Naive B cell (primary cell): ENCODE data around the gene HTD2. TPM values are rescaled to one million over a fixed set of nuclear protein-coding genes. Genes with fewer than 3 reads are reported as not detected.
"Not testable (repeated sequence)": the region's sequence is repeated elsewhere in the genome, so short reads cannot be mapped to it uniquely, and the experiment has no call there.

Source experiments
- ATAC-seq, 2 donors: fragments of 150-1000 bp; cut with Tn5 transposase; 2 replicates each; pipeline ENCODE4 v1.10.0; 2021; ENCODE audit warnings: low read depth in 2 of 2, mild to moderate bottlenecking in 2 of 2, moderate library complexity in 2 of 2
- DNase-seq: peaks from one replicate; pipeline ENCODE4 v3.0.0; 2022
- H3K27ac Mint-ChIP-seq, 6 donors: one replicate each; pipeline ENCODE4 v1.8.0; 2020 to 2022; ENCODE audit warnings: mild to moderate bottlenecking in 6 of 6, mixed read lengths in 6 of 6, moderate library complexity in 5 of 6, inconsistent platforms in 2 of 6
- H3K27me3 Mint-ChIP-seq, 3 donors: one replicate each; pipeline ENCODE4 v1.8.0; 2021 to 2022; ENCODE audit warnings: mixed read lengths in 3 of 3, mild to moderate bottlenecking in 1 of 3
- H3K36me3 Mint-ChIP-seq, 2 donors: one replicate each; pipeline ENCODE4 v1.8.0; 2020 to 2022; ENCODE audit warnings: mixed read lengths in 2 of 2, inconsistent platforms in 1 of 2, mild to moderate bottlenecking in 1 of 2
- H3K4me1 Mint-ChIP-seq, 3 donors: one replicate each; pipeline ENCODE4 v1.8.0; 2020 to 2022; ENCODE audit warnings: mixed read lengths in 3 of 3, inconsistent platforms in 1 of 3, mild to moderate bottlenecking in 1 of 3, moderate library complexity in 1 of 3
- H3K4me3 Mint-ChIP-seq, 8 donors: one replicate each; pipeline ENCODE4 v1.8.0; 2020 to 2022; ENCODE audit warnings: mild to moderate bottlenecking in 8 of 8, mixed read lengths in 8 of 8, moderate library complexity in 8 of 8, inconsistent platforms in 2 of 8
- H3K9me3 Mint-ChIP-seq, 7 donors: one replicate each; pipeline ENCODE4 v1.8.0; 2020 to 2022; ENCODE audit warnings: mixed read lengths in 7 of 7, mild to moderate bottlenecking in 5 of 7, inconsistent platforms in 2 of 7, moderate library complexity in 1 of 7
- polyA plus RNA-seq, 6 donors: library from polyadenylated mRNA; unstranded; fragments of 300-500 nt; fragmentation: Illumina TruSeq; gene quantifications; one replicate each; pipeline ENCODE4 v1.2.3, GENCODE V29; 2021; ENCODE audit warnings: low read depth in 6 of 6

The HTD2 gene
- polyA plus RNA-seq, 6 donors from 2014 or later, result 5.7 to 26.9 (median 18.6) TPM

DNA sequence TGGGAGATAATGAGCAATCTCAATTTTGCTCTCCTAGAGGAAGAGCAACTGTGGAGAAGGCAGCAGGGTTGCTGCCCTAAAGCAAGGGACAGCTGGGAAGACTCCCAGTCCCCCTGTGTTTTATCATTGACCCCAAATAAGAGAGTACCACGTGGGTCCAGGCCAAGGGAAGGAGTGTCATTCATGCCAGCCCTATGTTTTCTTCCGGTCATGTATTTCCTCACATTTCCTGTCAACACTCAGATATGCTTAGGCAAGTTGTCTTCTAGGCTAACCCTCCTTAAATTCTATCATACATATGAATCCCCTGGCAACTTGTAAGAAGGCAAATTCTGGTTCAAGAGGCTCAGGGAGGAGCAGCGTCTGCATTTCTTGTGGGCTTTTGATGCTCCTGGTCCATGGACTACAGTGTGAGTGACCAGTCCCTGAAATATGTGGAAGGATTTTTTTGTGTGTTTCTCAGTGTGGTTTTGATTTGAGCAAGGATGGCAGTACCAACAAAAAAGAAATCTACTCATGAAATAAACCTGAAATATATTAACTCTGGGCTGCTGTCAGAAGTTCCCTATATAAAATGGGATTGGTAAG, 32.2 kb upstream of the HTD2 start:
- H3K27ac Mint-ChIP-seq, result no peak overlapping the region
- H3K4me3 Mint-ChIP-seq, result no peak overlapping the region
- no peak for DNase-seq
- peaks cover 27 to 31% of the 10 kb centered on the region in 2 donors for H3K36me3 Mint-ChIP-seq
- H3K27me3 Mint-ChIP-seq, result no peaks in the 10 kb centered on the region
- H3K4me1 Mint-ChIP-seq, result no peaks in the 10 kb centered on the region
- H3K9me3 Mint-ChIP-seq, result peaks cover 0 to 9% (median 2%) of the 10 kb centered on the region in 7 donors
- ATAC-seq, result no peak

DNA sequence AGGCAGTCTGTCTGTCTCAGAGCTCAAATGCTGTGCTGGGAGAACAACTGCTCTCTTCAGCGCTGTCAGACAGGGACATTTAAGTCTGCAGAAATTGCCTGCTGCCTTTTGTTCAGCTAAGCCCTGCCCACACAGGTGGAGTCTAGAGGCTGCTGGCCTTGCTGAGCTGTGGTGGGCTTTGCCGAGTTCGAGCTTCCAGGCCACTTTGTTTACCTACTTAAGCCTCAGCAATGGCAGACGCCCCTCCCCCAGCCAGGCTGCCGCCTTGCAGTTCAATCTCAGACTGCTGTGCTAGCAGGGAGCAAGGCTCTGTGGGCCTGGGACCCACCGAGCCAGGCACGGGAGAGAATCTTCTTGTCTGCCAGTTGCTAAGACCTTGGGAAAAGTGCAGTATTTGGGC, 25.3 kb upstream of the HTD2 start:
- Mint-ChIP-seq H3K9me3 (peaks cover 0 to 5% (median 0%) of the 10 kb centered on the region in 7 donors), H3K27me3 (no peaks in the 10 kb centered on the region), H3K4me1 (peaks cover 0 to 10% (median 0%) of the 10 kb centered on the region in 3 donors), H3K27ac (no peak overlapping the region), H3K4me3 (no peak overlapping the region), H3K36me3 (peaks cover 13 to 37% of the 10 kb centered on the region in 2 donors)
- ATAC-seq, result no peak
- no peak for DNase-seq

DNA sequence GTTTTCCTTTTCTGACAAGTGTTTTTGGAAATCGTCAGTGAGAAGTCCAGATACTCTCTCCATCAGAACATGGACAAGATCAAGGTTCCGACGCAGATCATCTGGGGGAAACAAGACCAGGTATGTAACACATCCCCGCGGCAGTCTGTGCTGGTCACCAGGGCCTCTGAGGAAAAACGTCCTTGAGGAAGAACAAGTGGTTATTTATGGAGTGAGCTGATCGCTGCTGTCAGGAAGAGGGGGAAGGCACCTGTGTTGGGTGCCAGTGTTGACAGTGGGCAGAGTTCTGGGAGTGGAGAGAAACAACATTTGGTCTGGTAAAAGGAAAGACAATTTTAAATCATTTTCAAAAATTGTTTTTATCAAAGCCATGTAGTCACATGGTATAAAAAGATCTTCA, 21.0 kb upstream of the HTD2 start:
- H3K4me1 Mint-ChIP-seq, result peaks cover 0 to 10% (median 3%) of the 10 kb centered on the region in 3 donors
- H3K27me3 Mint-ChIP-seq, result no peaks in the 10 kb centered on the region
- H3K36me3 Mint-ChIP-seq, result peaks cover 15 to 31% of the 10 kb centered on the region in 2 donors
- peak overlapping the region in 1 of 8 donors; percentile 70 for H3K4me3 Mint-ChIP-seq
- H3K9me3 Mint-ChIP-seq, result no peaks in the 10 kb centered on the region
- no peak for ATAC-seq
- peak overlapping the region in 1 of 6 donors; percentile 69 for H3K27ac Mint-ChIP-seq
- no peak for DNase-seq

DNA sequence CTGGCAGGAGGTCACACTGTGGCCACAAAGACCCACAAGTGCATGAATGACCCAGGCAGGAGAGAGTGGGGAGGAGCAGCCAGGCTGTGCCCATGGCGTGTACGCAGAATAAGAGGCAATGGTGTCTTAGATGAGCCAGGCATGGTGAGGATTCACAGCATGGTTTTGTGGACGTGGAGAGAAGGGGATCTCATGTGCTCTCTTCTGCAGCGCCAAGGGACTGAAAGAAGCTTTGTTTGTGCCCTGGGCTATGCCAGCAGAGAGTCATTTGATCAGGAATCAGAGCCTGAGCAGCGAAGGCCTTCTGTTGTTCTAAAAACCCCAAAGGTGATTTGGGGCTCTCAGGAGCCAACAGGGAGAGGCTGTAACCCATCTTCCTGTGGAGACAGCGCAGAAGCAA, 19.0 kb upstream of the HTD2 start:
- no peak overlapping the region for H3K4me3 Mint-ChIP-seq
- DNase-seq, result no peak
- H3K27me3 Mint-ChIP-seq, result no peaks in the 10 kb centered on the region
- peak overlapping the region in 2 of 6 donors; percentile 47 to 60 for H3K27ac Mint-ChIP-seq
- H3K36me3 Mint-ChIP-seq, result peaks cover 15 to 19% of the 10 kb centered on the region in 2 donors
- no peaks in the 10 kb centered on the region for H3K9me3 Mint-ChIP-seq
- H3K4me1 Mint-ChIP-seq, result peaks cover 0 to 6% (median 3%) of the 10 kb centered on the region in 3 donors
- ATAC-seq, result no peak

DNA sequence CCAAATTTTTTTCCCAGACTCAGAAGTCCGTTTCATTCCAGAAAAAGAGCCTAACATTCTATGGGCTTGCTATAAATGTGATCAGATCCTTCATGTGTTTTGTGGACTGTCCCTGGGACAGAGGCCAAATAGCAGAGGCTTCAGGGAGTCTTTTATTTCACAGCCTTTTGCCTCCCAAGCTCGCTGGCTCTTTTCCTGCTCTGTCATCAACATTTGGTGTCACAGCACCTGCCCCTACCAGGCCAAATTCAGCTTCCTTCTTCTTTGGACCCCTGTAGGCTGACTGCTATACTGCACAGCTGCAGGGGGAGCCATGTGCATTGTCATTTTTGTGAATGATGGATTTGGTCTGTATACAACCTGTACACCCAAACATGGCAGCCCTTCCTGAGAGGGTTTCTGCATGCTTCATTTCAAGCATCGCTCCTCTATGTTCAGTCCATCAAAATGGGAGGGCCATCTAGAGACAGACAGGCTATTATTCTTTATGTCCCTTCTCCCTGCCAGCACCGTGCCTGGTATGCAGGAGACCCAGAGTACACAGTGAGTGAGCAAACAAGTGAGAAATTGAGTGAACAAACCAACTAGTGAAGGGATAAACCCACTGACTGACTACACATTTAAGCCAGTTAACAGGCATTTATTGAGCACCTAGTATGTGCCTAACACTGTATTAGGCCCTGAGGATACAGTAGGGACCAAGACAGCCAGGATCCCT, 18.1 kb upstream of the HTD2 start:
- Mint-ChIP-seq H3K9me3 (no peaks in the 10 kb centered on the region), H3K27me3 (no peaks in the 10 kb centered on the region), H3K36me3 (peaks cover 14 to 15% of the 10 kb centered on the region in 2 donors), H3K4me1 (peaks cover 0 to 5% (median 3%) of the 10 kb centered on the region in 3 donors), H3K27ac (no peak overlapping the region), H3K4me3 (no peak overlapping the region)
- no peak for ATAC-seq
- DNase-seq, result no peak

DNA sequence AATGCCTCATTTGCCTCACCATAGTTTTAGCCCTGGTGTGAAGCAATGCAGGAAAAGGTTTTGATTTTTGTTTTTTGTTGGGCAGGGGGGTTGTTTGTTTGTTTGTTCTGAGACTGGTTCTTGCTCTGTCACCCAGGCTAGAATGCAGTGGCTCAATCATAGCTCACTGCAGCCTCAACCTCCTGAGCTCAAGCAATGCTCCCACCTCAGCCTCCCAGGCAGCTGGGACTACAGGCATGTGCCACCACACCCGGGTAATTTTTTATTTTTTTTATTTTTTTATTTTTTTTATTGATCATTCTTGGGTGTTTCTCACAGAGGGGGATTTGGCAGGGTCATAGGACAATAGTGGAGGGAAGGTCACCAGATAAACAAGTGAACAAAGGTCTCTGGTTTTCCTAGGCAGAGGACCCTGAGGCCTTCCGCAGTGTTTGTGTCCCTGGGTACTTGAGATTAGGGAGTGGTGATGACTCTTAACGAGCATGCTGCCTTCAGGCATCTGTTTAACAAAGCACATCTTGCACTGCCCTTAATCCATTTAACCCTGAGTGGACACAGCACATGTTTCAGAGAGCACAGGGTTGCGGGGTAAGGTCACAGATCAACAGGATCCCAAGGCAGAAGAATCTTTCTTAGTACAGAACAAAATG, 17.2 kb upstream of the HTD2 start:
- H3K36me3 Mint-ChIP-seq, result peaks cover 14 to 15% of the 10 kb centered on the region in 2 donors
- not testable (repeated sequence) for H3K9me3 Mint-ChIP-seq, H3K27me3 Mint-ChIP-seq, DNase-seq, H3K4me3 Mint-ChIP-seq, ATAC-seq, H3K27ac Mint-ChIP-seq, H3K4me1 Mint-ChIP-seq

DNA sequence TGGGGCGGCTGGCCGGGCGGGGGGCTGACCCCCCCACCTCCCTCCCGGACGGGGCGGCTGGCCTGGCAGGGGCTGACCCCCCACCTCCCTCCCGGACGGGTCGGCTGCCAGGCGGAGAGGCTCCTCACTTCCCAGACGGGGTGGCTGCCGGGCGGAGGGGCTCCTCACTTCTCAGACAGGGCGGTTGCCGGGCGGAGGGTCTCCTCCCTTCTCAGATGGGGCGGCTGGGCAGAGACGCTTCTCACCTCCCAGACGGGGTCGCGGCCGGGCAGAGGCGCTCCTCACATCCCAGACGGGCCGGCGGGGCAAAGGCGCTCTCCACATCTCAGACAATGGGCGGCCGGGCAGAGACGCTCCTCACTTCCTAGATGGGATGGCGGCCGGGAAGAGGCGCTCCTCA, 15.9 kb upstream of the HTD2 start:
- ATAC-seq, H3K27ac Mint-ChIP-seq, H3K36me3 Mint-ChIP-seq, H3K27me3 Mint-ChIP-seq, H3K9me3 Mint-ChIP-seq, H3K4me3 Mint-ChIP-seq, H3K4me1 Mint-ChIP-seq, DNase-seq: not testable (repeated sequence)

DNA sequence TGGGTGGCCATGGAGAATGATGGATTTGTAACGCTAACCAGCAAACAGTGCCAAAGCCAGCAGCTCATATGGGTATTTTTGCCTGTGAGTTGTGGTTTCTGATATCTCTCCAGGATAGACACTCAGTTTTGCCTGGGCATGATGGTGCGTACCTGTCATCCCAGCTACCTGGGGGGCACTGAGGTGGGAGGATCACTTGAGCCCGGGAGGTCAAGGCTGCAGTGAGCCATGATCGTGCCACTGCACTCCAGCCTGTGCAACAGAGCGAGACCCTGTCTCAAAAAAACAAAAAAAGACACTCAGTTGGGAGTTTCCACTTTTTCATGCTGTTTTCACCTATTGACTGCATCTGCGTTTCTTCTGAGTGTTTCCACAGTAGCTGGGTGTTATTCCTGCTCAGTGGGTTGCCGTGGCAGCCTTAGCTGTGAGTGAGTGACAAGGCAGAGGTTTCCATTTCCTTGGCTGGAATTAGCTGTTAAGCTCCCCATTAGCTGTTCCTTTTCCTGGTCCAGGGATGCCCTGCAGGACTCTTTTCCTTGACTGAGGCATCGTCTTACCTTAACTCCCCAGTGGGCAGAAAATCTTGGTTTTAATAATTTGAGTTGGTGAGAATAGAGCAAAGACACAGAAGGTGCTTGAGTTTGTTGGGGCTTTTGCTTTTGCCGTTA, 14.5 kb upstream of the HTD2 start:
- DNase-seq (no peak), ATAC-seq (no peak)
- peaks cover 0 to 3% (median 0%) of the 10 kb centered on the region in 3 donors for H3K4me1 Mint-ChIP-seq
- peaks cover 0 to 4% (median 0%) of the 10 kb centered on the region in 7 donors for H3K9me3 Mint-ChIP-seq
- peak overlapping the region in 5 of 6 donors; percentile 1 to 77 (median 47) for H3K27ac Mint-ChIP-seq
- H3K4me3 Mint-ChIP-seq, result peak overlapping the region in 2 of 8 donors; percentile 29 to 42
- peaks cover 7 to 9% of the 10 kb centered on the region in 2 donors for H3K36me3 Mint-ChIP-seq
- no peaks in the 10 kb centered on the region for H3K27me3 Mint-ChIP-seq

DNA sequence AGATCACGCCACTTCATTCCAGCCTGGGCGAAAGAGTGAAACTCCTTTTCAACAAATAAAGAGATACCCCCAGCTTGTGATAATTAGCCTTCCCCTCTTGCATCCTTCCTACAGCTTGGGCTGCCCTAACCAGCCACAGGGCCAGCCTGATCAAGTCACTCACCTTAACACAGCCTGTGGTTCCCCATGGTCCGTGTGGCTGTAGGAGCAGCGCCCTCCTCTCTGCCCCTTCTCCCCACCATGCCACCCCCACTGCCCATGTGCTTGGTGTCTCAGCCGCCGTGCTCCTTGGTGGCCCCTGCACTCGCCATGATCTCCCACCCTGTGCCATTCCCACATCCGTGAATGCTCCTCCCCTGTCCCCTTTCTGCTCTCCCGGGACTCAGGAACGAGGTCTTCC, 13.5 kb upstream of the HTD2 start:
- Mint-ChIP-seq H3K4me1 (peaks cover 0 to 3% (median 0%) of the 10 kb centered on the region in 3 donors), H3K27ac (peak overlapping the region in 3 of 6 donors; percentile 58 to 87 (median 60)), H3K27me3 (no peaks in the 10 kb centered on the region), H3K36me3 (peaks cover 7% of the 10 kb centered on the region in 2 donors), H3K4me3 (no peak overlapping the region), H3K9me3 (peaks cover 0 to 4% (median 0%) of the 10 kb centered on the region in 7 donors)
- ATAC-seq (no peak), DNase-seq (no peak)

DNA sequence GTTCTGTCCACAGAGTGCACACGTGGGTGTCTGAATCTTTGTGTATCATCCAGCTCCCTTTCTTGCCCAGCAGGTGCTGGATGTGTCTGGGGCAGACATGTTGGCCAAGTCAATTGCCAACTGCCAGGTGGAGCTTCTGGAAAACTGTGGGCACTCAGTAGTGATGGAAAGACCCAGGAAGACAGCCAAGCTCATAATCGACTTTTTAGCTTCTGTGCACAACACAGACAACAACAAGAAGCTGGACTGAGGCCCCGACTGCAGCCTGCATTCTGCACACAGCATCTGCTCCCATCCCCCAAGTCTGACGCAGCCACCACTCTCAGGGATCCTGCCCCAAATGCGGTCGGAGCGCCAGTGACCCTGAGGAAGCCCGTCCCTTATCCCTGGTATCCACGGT, 12.8 kb upstream of the HTD2 start:
- ATAC-seq (no peak), DNase-seq (no peak)
- H3K27ac Mint-ChIP-seq, result peak overlapping the region in 2 of 6 donors; percentile 60 to 79

DNA sequence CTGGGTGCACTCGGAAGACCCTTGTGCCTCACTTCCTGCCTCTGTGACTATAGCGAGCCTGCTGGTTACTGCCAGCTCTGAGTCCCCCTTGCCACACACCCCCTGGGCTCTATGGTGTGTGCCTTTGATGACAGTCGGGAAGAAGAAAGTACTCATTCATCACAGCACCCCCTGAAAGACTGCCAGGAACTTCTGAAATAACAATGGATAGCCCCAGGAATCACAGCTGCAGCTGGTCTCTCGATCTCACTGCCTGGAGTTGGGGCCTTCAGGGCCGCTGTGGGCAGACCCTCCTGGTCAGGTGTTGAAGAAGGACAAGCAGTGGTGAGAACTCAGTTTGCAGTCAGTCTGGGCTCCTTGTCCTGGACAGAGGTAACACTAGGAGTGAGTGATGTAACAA, 10.1 kb upstream of the HTD2 start:
- Mint-ChIP-seq H3K27ac (peak overlapping the region in 1 of 6 donors; percentile 21), H3K27me3 (peaks cover 0 to 4% (median 3%) of the 10 kb centered on the region in 3 donors), H3K9me3 (peaks cover 0 to 5% (median 2%) of the 10 kb centered on the region in 7 donors), H3K4me1 (peaks cover 0 to 2% (median 0%) of the 10 kb centered on the region in 3 donors), H3K36me3 (peaks cover 0 to 3% of the 10 kb centered on the region in 2 donors), H3K4me3 (no peak overlapping the region)
- DNase-seq (no peak), ATAC-seq (no peak)

More for the DNA sequence above, 12.8 kb upstream of the HTD2 start:
- Mint-ChIP-seq H3K36me3 (peaks cover under 1% of the 10 kb centered on the region in 2 donors), H3K27me3 (no peaks in the 10 kb centered on the region), H3K9me3 (peaks cover 0 to 4% (median 0%) of the 10 kb centered on the region in 7 donors), H3K4me1 (no peaks in the 10 kb centered on the region), H3K4me3 (no peak overlapping the region)

DNA sequence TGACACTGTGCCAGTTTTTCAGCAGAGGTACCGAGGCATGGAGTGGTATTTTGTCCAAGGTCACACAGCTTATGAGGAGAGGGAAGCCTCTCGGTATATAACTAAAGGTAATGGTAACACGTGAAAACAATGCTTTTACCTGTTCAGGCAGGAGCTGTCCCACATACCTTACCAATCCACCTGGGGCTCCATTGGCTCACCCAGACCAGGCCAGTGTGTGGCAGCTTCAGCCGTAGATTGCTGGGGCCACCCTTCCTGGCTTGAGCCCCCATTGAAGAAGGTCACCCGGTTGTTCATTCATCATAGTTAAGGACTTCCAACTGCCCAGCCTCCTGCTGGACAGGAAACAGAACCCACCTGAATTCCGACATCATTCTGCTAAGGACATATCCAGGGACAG, 9.5 kb upstream of the HTD2 start:
- Mint-ChIP-seq H3K9me3 (peaks cover 0 to 8% (median 7%) of the 10 kb centered on the region in 7 donors), H3K36me3 (peaks cover 0 to 9% of the 10 kb centered on the region in 2 donors), H3K4me3 (no peak overlapping the region), H3K27ac (peak overlapping the region in 1 of 6 donors; percentile 58), H3K27me3 (peaks cover 0 to 9% (median 8%) of the 10 kb centered on the region in 3 donors), H3K4me1 (peaks cover 0 to 2% (median 0%) of the 10 kb centered on the region in 3 donors)
- no peak for ATAC-seq
- DNase-seq, result no peak

DNA sequence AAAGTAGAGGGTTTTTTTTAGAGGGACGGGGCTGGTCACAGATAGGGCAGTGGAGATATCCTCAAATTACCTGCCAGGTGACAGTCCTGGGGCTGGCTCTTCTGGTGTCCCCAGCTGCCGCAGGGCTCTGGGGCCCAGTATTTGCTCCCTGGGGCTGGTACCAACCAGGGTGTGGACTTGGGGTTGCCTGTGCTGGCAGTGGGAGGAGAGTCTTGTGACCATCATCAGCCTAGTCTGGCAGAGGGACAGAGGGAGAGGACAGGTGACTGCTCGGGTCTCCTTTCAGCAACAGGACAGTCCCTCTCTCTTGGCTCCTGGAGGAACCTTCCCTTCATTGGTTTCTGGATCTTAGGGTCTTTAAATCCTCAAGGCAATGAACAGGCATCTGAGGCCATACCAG, 8.1 kb upstream of the HTD2 start:
- no peak for ATAC-seq
- Mint-ChIP-seq H3K27me3 (peaks cover 0 to 21% (median 9%) of the 10 kb centered on the region in 3 donors), H3K36me3 (peaks cover 0 to 12% of the 10 kb centered on the region in 2 donors), H3K4me3 (no peak overlapping the region), H3K4me1 (peaks cover 0 to 2% (median 0%) of the 10 kb centered on the region in 3 donors), H3K27ac (peak overlapping the region in 1 of 6 donors; percentile 84), H3K9me3 (peaks cover 0 to 10% (median 8%) of the 10 kb centered on the region in 7 donors)
- DNase-seq, result no peak
